Fibroblast of lung (primary cell): ENCODE data around the gene TRIM44. TPM values are rescaled to one million over a fixed set of nuclear protein-coding genes. Genes with fewer than 3 reads are reported as not detected.

Source experiments
- DNase-seq, 2 donors: peaks; one replicate each; pipeline versions ENCODE4 v3.0.0 to v3.0.0-alpha.2; 2010; ENCODE audit warnings: low read depth in 2 of 2
- H2AFZ ChIP-seq: 2 replicates; pipeline ENCODE4 v1.5.1; 2012; ENCODE audit warnings: low read length, control low read depth, inconsistent platforms
- H3K27ac ChIP-seq: 2 replicates; pipeline ENCODE4 v1.5.1; 2011; ENCODE audit warnings: low read length, control low read depth; ENCODE audit not compliant: insufficient read depth
- H3K27me3 ChIP-seq: 2 replicates; pipeline ENCODE4 v1.5.1; 2011; ENCODE audit warnings: mild to moderate bottlenecking, low read length; ENCODE audit not compliant: control insufficient read depth, insufficient read depth
- H3K36me3 ChIP-seq: 2 replicates; pipeline ENCODE4 v1.5.1; 2011; ENCODE audit warnings: low read length; ENCODE audit not compliant: control insufficient read depth, insufficient read depth
- H3K4me1 ChIP-seq: 2 replicates; pipeline ENCODE4 v1.5.1; 2011; ENCODE audit warnings: low read length; ENCODE audit not compliant: control insufficient read depth, insufficient read depth; ENCODE audit errors: extremely low read depth
- H3K4me2 ChIP-seq: 2 replicates; pipeline ENCODE4 v1.5.1; 2011; ENCODE audit warnings: low read length, control low read depth; ENCODE audit not compliant: insufficient read depth; ENCODE audit errors: extremely low read depth
- H3K4me3 ChIP-seq, 4 experiments: fragments of 200-600 bp in 1 of 4; sonication (generic) in 1 of 4; replicated peaks in 1 of 4; 2 replicates each; pipeline ENCODE4 v1.5.1; 2011 to 2016; ENCODE audit warnings: low read length in 4 of 4, low read depth in 3 of 4, mild to moderate bottlenecking in 3 of 4, control low read depth in 2 of 4, inconsistent platforms in 1 of 4, mixed read lengths in 1 of 4; ENCODE audit not compliant: insufficient read depth in 1 of 4; ENCODE audit errors: control extremely low read depth in 1 of 4
- H3K79me2 ChIP-seq: 2 replicates; pipeline ENCODE4 v1.5.1; 2012; ENCODE audit warnings: mild to moderate bottlenecking, low read length, inconsistent platforms; ENCODE audit not compliant: control insufficient read depth, insufficient read depth
- H3K9ac ChIP-seq: 2 replicates; pipeline ENCODE4 v1.5.1; 2011; ENCODE audit warnings: mild to moderate bottlenecking, low read length, control low read depth; ENCODE audit not compliant: insufficient read depth
- H3K9me3 ChIP-seq: 2 replicates; pipeline ENCODE4 v1.5.1; 2012; ENCODE audit warnings: low read depth, low read length; ENCODE audit not compliant: control insufficient read depth, insufficient read depth
- H4K20me1 ChIP-seq: 2 replicates; pipeline ENCODE4 v1.5.1; 2011; ENCODE audit warnings: low read length; ENCODE audit not compliant: control insufficient read depth, insufficient read depth; ENCODE audit errors: extremely low read depth
- EZH2 ChIP-seq: IDR thresholded peaks from 2 replicates; pipeline ENCODE4 v1.5.1; 2012; ENCODE audit warnings: low read length, control low read depth, mild to moderate bottlenecking; ENCODE audit errors: missing control alignments
- polyA plus RNA-seq, 2 donors: library from polyadenylated mRNA; depleted of rRNA in 1 of 2; stranded (reverse) in 1 of 2; unstranded in 1 of 2; fragments of >200 nt; gene quantifications; 2 replicates each; pipeline ENCODE4 v1.2.1, GENCODE V29; 2011 to 2012; ENCODE audit warnings: missing spikeins in 1 of 2
- total RNA-seq: library from RNA; depleted of rRNA; stranded (reverse); fragments of >200 nt; gene quantifications from 2 replicates; pipeline ENCODE4 v1.2.1, GENCODE V29; 2014
- TF ChIP-seq, protein P1 (sequence below), 2 donors: IDR thresholded peaks in 1 of 2; conservative IDR thresholded peaks in 1 of 2; 1 replicate in 1 of 2; 2 replicates in 1 of 2; pipeline ENCODE4 v1.5.1; 2011 to 2012; ENCODE audit warnings: low read length in 2 of 2, control low read depth in 1 of 2, inconsistent platforms in 1 of 2, low read depth in 1 of 2, mild to moderate bottlenecking in 1 of 2

The TRIM44 gene
- total and polyA plus RNA-seq, 2 donors (not counting 1 experiment from before 2014, with no cell fraction given) = 10.4 to 78.3 TPM

DNA sequence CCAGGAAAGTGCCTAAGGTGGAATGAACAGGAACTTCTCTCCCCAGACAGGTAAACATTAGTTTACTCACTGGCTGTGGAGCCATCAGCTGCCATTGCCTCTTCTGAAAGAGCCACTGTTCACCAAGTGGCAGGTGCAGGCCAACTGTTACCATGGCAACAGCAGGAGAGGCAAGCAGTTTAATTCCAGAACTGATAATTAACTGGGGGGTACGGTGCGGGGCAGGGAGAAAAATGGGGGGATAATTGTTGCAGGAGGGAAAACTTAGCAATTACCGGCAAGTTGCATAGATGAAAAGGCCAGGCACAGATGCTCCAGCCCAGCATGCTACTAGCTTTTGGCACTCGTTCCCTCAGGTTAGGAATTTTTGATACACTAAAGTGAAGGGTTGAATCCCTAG is 85.1 kb downstream of the TRIM44 start:
- TF ChIP-seq, protein P1, sequence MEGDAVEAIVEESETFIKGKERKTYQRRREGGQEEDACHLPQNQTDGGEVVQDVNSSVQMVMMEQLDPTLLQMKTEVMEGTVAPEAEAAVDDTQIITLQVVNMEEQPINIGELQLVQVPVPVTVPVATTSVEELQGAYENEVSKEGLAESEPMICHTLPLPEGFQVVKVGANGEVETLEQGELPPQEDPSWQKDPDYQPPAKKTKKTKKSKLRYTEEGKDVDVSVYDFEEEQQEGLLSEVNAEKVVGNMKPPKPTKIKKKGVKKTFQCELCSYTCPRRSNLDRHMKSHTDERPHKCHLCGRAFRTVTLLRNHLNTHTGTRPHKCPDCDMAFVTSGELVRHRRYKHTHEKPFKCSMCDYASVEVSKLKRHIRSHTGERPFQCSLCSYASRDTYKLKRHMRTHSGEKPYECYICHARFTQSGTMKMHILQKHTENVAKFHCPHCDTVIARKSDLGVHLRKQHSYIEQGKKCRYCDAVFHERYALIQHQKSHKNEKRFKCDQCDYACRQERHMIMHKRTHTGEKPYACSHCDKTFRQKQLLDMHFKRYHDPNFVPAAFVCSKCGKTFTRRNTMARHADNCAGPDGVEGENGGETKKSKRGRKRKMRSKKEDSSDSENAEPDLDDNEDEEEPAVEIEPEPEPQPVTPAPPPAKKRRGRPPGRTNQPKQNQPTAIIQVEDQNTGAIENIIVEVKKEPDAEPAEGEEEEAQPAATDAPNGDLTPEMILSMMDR (conservative IDR thresholded peaks at IDR 0.05 in 1 of 2, IDR thresholded peaks at IDR 0.05 in 1 of 2; ENCODE audit: low read depth in 1 of 2, low read length in 2 of 2) = no peak
- TF ChIP-seq EZH2 = no peak
- no peaks in the 10 kb centered on the region for H3K36me3 ChIP-seq
- no peak for DNase-seq
- no peak overlapping the region for H3K9ac ChIP-seq
- H3K27me3 ChIP-seq = no peaks in the 10 kb centered on the region
- no peak overlapping the region for H3K4me2 ChIP-seq
- H3K4me1 ChIP-seq = no peaks in the 10 kb centered on the region
- no peak overlapping the region for H2AFZ ChIP-seq
- H4K20me1 ChIP-seq = no peaks in the 10 kb centered on the region
- no peak overlapping the region for H3K4me3 ChIP-seq
- H3K27ac ChIP-seq = no peak overlapping the region
- no peaks in the 10 kb centered on the region for H3K79me2 ChIP-seq
- no peaks in the 10 kb centered on the region for H3K9me3 ChIP-seq

DNA sequence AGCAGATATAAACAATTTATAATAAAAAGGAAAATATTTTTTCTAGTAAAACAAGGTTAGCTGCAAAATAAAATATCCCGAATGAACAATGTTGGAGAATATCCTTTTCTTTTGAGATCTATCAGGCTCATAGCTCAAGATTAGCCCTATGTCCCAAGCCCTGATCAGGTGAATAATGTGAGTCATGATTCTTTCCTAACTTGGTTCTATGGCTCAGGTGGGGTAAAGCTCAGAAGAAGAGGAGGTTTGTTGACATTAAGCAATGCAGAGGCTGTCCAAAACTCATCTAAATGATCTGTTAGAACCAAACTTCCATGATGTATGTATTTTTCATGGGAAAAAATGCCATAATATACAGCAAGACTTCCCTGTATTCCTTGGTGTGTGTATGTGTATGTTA is 86.1 kb downstream of the TRIM44 start:
- H3K27ac ChIP-seq = no peak overlapping the region
- no peaks in the 10 kb centered on the region for H4K20me1 ChIP-seq
- no peak overlapping the region for H3K4me3 ChIP-seq
- H3K9ac ChIP-seq = no peak overlapping the region
- no peaks in the 10 kb centered on the region for H3K36me3 ChIP-seq
- no peaks in the 10 kb centered on the region for H3K27me3 ChIP-seq
- TF ChIP-seq, protein P1 (conservative IDR thresholded peaks at IDR 0.05 in 1 of 2, IDR thresholded peaks at IDR 0.05 in 1 of 2; ENCODE audit: low read depth in 1 of 2, low read length in 2 of 2) = no peak
- H3K79me2 ChIP-seq = no peaks in the 10 kb centered on the region
- no peak overlapping the region for H3K4me2 ChIP-seq
- no peaks in the 10 kb centered on the region for H3K9me3 ChIP-seq
- H2AFZ ChIP-seq = no peak overlapping the region
- DNase-seq = no peak
- H3K4me1 ChIP-seq = no peaks in the 10 kb centered on the region

DNA sequence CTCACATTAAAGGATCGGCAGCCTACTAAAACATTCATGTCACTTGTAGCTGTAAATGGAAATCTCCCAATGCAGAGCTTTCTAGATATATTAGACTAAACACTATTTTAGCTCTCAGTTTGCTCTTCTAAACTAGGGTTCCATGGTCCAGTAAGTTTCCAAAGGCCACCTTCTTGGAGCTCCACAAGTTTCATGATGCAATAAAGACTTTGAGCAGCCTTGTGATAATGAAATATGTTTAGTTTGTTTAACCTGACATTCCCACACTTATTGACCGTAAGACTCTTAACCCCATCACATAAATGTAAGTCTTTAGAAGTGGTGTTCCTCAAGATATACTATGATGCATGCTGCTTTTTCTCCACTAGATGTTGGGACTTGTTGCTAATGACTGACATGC is 87.7 kb downstream of the TRIM44 start:
- Histone ChIP-seq H3K27ac (no peak overlapping the region), H3K4me2 (no peak overlapping the region), H3K27me3 (no peaks in the 10 kb centered on the region), H4K20me1 (no peaks in the 10 kb centered on the region), H3K9ac (no peak overlapping the region), H3K79me2 (no peaks in the 10 kb centered on the region), H3K36me3 (no peaks in the 10 kb centered on the region), H3K4me3 (no peak overlapping the region), H3K9me3 (no peaks in the 10 kb centered on the region), H3K4me1 (no peaks in the 10 kb centered on the region), H2AFZ (no peak overlapping the region)
- TF ChIP-seq, protein P1 (conservative IDR thresholded peaks at IDR 0.05 in 1 of 2, IDR thresholded peaks at IDR 0.05 in 1 of 2; ENCODE audit: low read depth in 1 of 2, low read length in 2 of 2) = no peak
- no peak for TF ChIP-seq EZH2
- DNase-seq = no peak
